H1 (cell line): ENCODE data around the gene NUBPL. TPM values are rescaled to one million over a fixed set of nuclear protein-coding genes. Genes with fewer than 3 reads are reported as not detected.

Source experiments
- CTCF ChIA-PET: fragments of 300-600 bp; sonication (Branson Sonifier 250); formaldehyde crosslinking; loops from one replicate; lab custom pipeline; 2021; ENCODE audit not compliant: partially characterized antibody; lab: Charles Lee
- POLR2A ChIA-PET: fragments of 300-600 bp; sonication (Branson Sonifier 250); formaldehyde crosslinking; loops from one replicate; lab custom pipeline; 2021; ENCODE audit warnings: inconsistent platforms; ENCODE audit not compliant: partially characterized antibody; lab: Charles Lee
- DNase-seq, 2 experiments: peaks; one replicate each; pipeline versions ENCODE4 v3.0.0 to v3.0.0-alpha.2; 2010 to 2022; ENCODE audit warnings: low spot score in 2 of 2, low read depth in 1 of 2, mixed read lengths in 1 of 2
- FAIRE-seq: peaks from 2 replicates; lab custom pipeline; 2011; peaks lifted over from hg19 to GRCh38; lab: Jason Lieb, UNC
- H2AFZ ChIP-seq: 2 replicates; pipeline ENCODE4 v1.8.1; 2012; ENCODE audit warnings: low read length, inconsistent platforms
- H2AK5ac ChIP-seq: 2 replicates; pipeline ENCODE4 v1.6.1; 2013; ENCODE audit warnings: low read depth, low read length
- H2BK120ac ChIP-seq: replicated peaks from 2 replicates; pipeline ENCODE3; 2013; ENCODE audit warnings: low read depth, low read length, inconsistent platforms
- H2BK12ac ChIP-seq: 2 replicates; pipeline ENCODE4 v1.6.1; 2013; ENCODE audit warnings: low read depth, low read length
- H2BK15ac ChIP-seq: 2 replicates; pipeline ENCODE4 v1.6.1; 2013; ENCODE audit warnings: low read length
- H2BK20ac ChIP-seq: 2 replicates; pipeline ENCODE4 v1.6.1; 2013; ENCODE audit warnings: low read length
- H2BK5ac ChIP-seq: 2 replicates; pipeline ENCODE4 v1.6.1; 2013; ENCODE audit warnings: low read depth, low read length
- H3K14ac ChIP-seq: 2 replicates; pipeline ENCODE4 v1.6.1; 2013; ENCODE audit warnings: inconsistent platforms; ENCODE audit not compliant: insufficient read length
- H3K18ac ChIP-seq: 2 replicates; pipeline ENCODE4 v1.6.1; 2013; ENCODE audit warnings: low read length; ENCODE audit errors: extremely low read depth
- H3K23ac ChIP-seq: 2 replicates; pipeline ENCODE4 v1.6.1; 2013; ENCODE audit warnings: inconsistent platforms; ENCODE audit not compliant: insufficient read length
- H3K23me2 ChIP-seq: 2 replicates; pipeline ENCODE4 v1.6.1; 2013; ENCODE audit warnings: low read depth, low read length
- H3K27ac ChIP-seq: 2 replicates; pipeline ENCODE4 v1.6.1; 2011; ENCODE audit warnings: low read depth, low read length, inconsistent platforms
- H3K27me3 ChIP-seq, 4 experiments: replicated peaks in 1 of 4; 1 replicate in 1 of 4; 2 replicates in 3 of 4; pipeline versions ENCODE4 v1.6.1 to v1.8.1; 2011 to 2013; ENCODE audit warnings: low read length in 3 of 4, mild to moderate bottlenecking in 3 of 4, inconsistent platforms in 2 of 4, mixed read lengths in 2 of 4, moderate library complexity in 1 of 4; ENCODE audit not compliant: control insufficient read depth in 3 of 4, insufficient read depth in 3 of 4; ENCODE audit errors: extremely low read depth in 1 of 4
- H3K36me3 ChIP-seq, 4 experiments: 2 replicates each; pipeline versions ENCODE4 v1.6.1 to v1.8.1; 2011 to 2013; ENCODE audit warnings: mild to moderate bottlenecking in 4 of 4, low read length in 3 of 4, moderate library complexity in 2 of 4, control low read depth in 1 of 4, inconsistent platforms in 1 of 4; ENCODE audit not compliant: insufficient read depth in 4 of 4, control insufficient read depth in 2 of 4
- H3K4ac ChIP-seq: replicated peaks from 2 replicates; pipeline ENCODE3; 2013; ENCODE audit warnings: low read length, low read depth, mixed read lengths, inconsistent platforms; ENCODE audit not compliant: insufficient read length
- H3K4me1 ChIP-seq, 4 experiments: replicated peaks in 1 of 4; 1 replicate in 1 of 4; 2 replicates in 3 of 4; pipeline versions ENCODE4 v1.6.1 to v1.8.1; 2011 to 2013; ENCODE audit warnings: low read length in 3 of 4, inconsistent platforms in 2 of 4, mixed read lengths in 1 of 4; ENCODE audit not compliant: insufficient read depth in 4 of 4, control insufficient read depth in 3 of 4
- H3K4me2 ChIP-seq, 2 experiments: 2 replicates each; pipeline versions ENCODE4 v1.6.1 to v1.8.1; 2011 to 2013; ENCODE audit warnings: low read depth in 2 of 2, low read length in 2 of 2, control low read depth in 1 of 2, inconsistent platforms in 1 of 2, mild to moderate bottlenecking in 1 of 2; ENCODE audit not compliant: insufficient read depth in 1 of 2
- H3K4me3 ChIP-seq, 4 experiments: fragments of 200-600, 300-600 bp in 1 of 4; sonication (generic), shearing (Covaris generic), sonication (Bioruptor Twin) in 1 of 4; 2 replicates each; pipeline versions ENCODE4 v1.5.1 to v1.8.1; 2011 to 2016; ENCODE audit warnings: low read length in 4 of 4, low read depth in 3 of 4, control low read depth in 2 of 4, inconsistent platforms in 2 of 4, mild to moderate bottlenecking in 2 of 4, mixed read lengths in 1 of 4, moderate library complexity in 1 of 4; ENCODE audit not compliant: insufficient read depth in 2 of 4; ENCODE audit errors: extremely low read depth in 1 of 4
- H3K56ac ChIP-seq: replicated peaks from 2 replicates; pipeline ENCODE3; 2013; ENCODE audit warnings: low read depth, mild to moderate bottlenecking, mixed read lengths, low read length, inconsistent platforms; ENCODE audit not compliant: insufficient read length
- H3K79me1 ChIP-seq: 2 replicates; pipeline ENCODE4 v1.6.1; 2013; ENCODE audit warnings: low read depth, low read length, control low read depth
- H3K79me2 ChIP-seq, 2 experiments: 2 replicates each; pipeline versions ENCODE4 v1.6.1 to v1.8.1; 2012 to 2013; ENCODE audit warnings: low read length in 2 of 2, mild to moderate bottlenecking in 2 of 2, inconsistent platforms in 1 of 2; ENCODE audit not compliant: insufficient read depth in 2 of 2, control insufficient read depth in 1 of 2
- H3K9ac ChIP-seq, 4 experiments: replicated peaks in 1 of 4; 1 replicate in 1 of 4; 2 replicates in 3 of 4; pipeline versions ENCODE4 v1.6.1 to v1.8.1; 2011 to 2013; ENCODE audit warnings: low read depth in 3 of 4, low read length in 3 of 4, control low read depth in 2 of 4, mild to moderate bottlenecking in 2 of 4, moderate library complexity in 2 of 4, inconsistent platforms in 1 of 4; ENCODE audit errors: extremely low read depth in 1 of 4
- H3K9me3 ChIP-seq, 2 experiments: 2 replicates each; pipeline versions ENCODE4 v1.6.1 to v1.8.1; 2012 to 2013; ENCODE audit warnings: mild to moderate bottlenecking in 2 of 2, moderate library complexity in 2 of 2, control low read depth in 1 of 2, inconsistent platforms in 1 of 2, low read depth in 1 of 2, low read length in 1 of 2, mixed read lengths in 1 of 2; ENCODE audit not compliant: insufficient read depth in 2 of 2
- H4K20me1 ChIP-seq, 2 experiments: replicated peaks in 1 of 2; 2 replicates each; pipeline versions ENCODE3 to v1.8.1; 2011 to 2013; ENCODE audit warnings: inconsistent platforms in 2 of 2, low read length in 2 of 2, mild to moderate bottlenecking in 1 of 2; ENCODE audit not compliant: insufficient read depth in 2 of 2, control insufficient read depth in 1 of 2
- H4K5ac ChIP-seq: 2 replicates; pipeline ENCODE4 v1.6.1; 2013; ENCODE audit warnings: low read length, low read depth, mixed read lengths, inconsistent platforms; ENCODE audit not compliant: insufficient read length
- H4K8ac ChIP-seq: 2 replicates; pipeline ENCODE4 v1.8.0; 2013; ENCODE audit warnings: mild to moderate bottlenecking, moderate library complexity, low read length, inconsistent platforms; ENCODE audit not compliant: insufficient read depth; ENCODE audit errors: extremely low read depth
- H4K91ac ChIP-seq: replicated peaks from 2 replicates; pipeline ENCODE3; 2013; ENCODE audit warnings: low read length, mixed read lengths, inconsistent platforms; ENCODE audit not compliant: insufficient read length
- ATF3 ChIP-seq: IDR thresholded peaks from 2 replicates; pipeline ENCODE4 v1.6.1; 2011; ENCODE audit warnings: low read depth, mild to moderate bottlenecking, low read length; ENCODE audit not compliant: insufficient read depth
- CTBP2 ChIP-seq: IDR thresholded peaks from 2 replicates; pipeline ENCODE4 v1.7.0; 2011; ENCODE audit warnings: borderline replicate concordance, mild to moderate bottlenecking, moderate library complexity, mixed read lengths, low read length; ENCODE audit not compliant: insufficient read depth, insufficient read length
- CTCF ChIP-seq, 3 experiments: IDR thresholded peaks; 1 replicate in 2 of 3; 2 replicates in 1 of 3; pipeline versions ENCODE4 v1.5.1 to v1.6.1; 2011; ENCODE audit warnings: low read length in 3 of 3, mild to moderate bottlenecking in 3 of 3, inconsistent platforms in 2 of 3, low read depth in 1 of 3, moderate library complexity in 1 of 3; ENCODE audit not compliant: insufficient read depth in 1 of 3; ENCODE audit errors: control extremely low read depth in 1 of 3
- EGR1 ChIP-seq: IDR thresholded peaks from 2 replicates; pipeline ENCODE4 v1.6.1; 2011; ENCODE audit warnings: low read depth, low read length, borderline replicate concordance
- HDAC6 ChIP-seq: IDR thresholded peaks from one replicate; pipeline ENCODE4 v1.7.1; 2012; ENCODE audit warnings: low read depth, mild to moderate bottlenecking, inconsistent platforms, low read length, moderate library complexity
- RXRA ChIP-seq: IDR thresholded peaks from 2 replicates; pipeline ENCODE4 v1.6.1; 2011; ENCODE audit warnings: low read depth, mild to moderate bottlenecking, low read length, moderate library complexity; ENCODE audit not compliant: insufficient read depth
- TAF1 ChIP-seq: IDR thresholded peaks from 2 replicates; pipeline ENCODE4 v1.6.1; 2011; ENCODE audit warnings: mild to moderate bottlenecking, low read depth, low read length
- YY1 ChIP-seq: IDR thresholded peaks from 2 replicates; pipeline ENCODE4 v1.6.1; 2011; ENCODE audit warnings: low read depth, mild to moderate bottlenecking, low read length
- WGBS, 2 experiments: shearing (Covaris generic) in 1 of 2; methylation state at CpG; one replicate each; pipeline versions ENCODE4 v1.1.6 to v1.1.7; 2013 to 2015; ENCODE audit warnings: low lambda C conversion rate in 2 of 2, mixed read lengths in 2 of 2, inconsistent platforms in 1 of 2, low coverage in 1 of 2, missing lambda C conversion rate in 1 of 2; ENCODE audit not compliant: insufficient replicate concordance in 2 of 2, insufficient coverage in 1 of 2, insufficient read length in 1 of 2; ENCODE audit errors: extremely low coverage in 1 of 2, missing lambda C conversion rate in 1 of 2; 5-methylcytosine and 5-hydroxymethylcytosine counted together
- polyA plus RNA-seq, 7 experiments: library from polyadenylated mRNA; depleted of rRNA in 3 of 7; stranded (reverse) in 5 of 7; unstranded in 2 of 7; fragments of >200 nt in 5 of 7; fragments of 200-250 nt in 2 of 7; gene quantifications; 1 replicate in 5 of 7; 2 replicates in 1 of 7; 4 replicates in 1 of 7; pipeline versions ENCODE4 v1.2.1 to v1.2.3, GENCODE V29; 2011 to 2013; ENCODE audit warnings: missing spikeins in 2 of 7, mixed read lengths in 2 of 7
- total RNA-seq: library from RNA; stranded (reverse); fragmentation: NEBNext Ultra II Directional; extraction: Animal tissue kit (Norgen Biotek cat#: 25700); gene quantifications from 2 replicates; pipeline ENCODE4 v1.2.1, GENCODE V29; 2021

NUBPL gene
- total and polyA plus RNA-seq, 2 of the 8 experiments (the other 6 are each of a cell fraction or from before 2014, with no cell fraction given), result 1.6 to 6.8 TPM

DNA sequence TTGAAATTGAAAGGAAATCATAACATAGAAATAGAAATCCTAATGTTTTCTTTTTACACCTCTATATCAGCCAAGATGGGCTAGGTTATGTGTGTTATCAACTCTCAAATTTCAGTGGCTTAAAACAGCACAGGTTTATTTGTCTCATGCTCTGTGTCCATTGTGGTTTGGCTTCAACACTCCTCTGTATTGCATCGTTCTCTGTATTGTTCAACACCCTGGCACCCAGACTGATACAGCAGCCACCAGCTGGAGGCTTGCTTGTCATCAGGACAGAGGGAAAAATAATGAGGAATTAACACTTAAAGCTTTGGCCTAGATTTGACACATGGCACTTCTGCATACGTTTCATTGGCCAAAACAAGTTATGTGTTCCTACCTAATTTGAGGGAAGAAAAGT is 281.7 kb downstream of the NUBPL start:
- FAIRE-seq, result no peak
- Histone ChIP-seq H2BK20ac (no peak overlapping the region), H3K4me2 (no peak overlapping the region), H3K4me3 (no peak overlapping the region), H3K4ac (no peak overlapping the region), H3K79me1 (no peaks in the 10 kb centered on the region), H3K79me2 (no peaks in the 10 kb centered on the region), H2BK120ac (no peak overlapping the region), H2BK15ac (no peak overlapping the region), H3K56ac (no peak overlapping the region), H3K9ac (no peak overlapping the region), H3K23ac (no peak overlapping the region), H3K9me3 (no peaks in the 10 kb centered on the region), H4K20me1 (no peaks in the 10 kb centered on the region), H2BK12ac (no peak overlapping the region), H3K14ac (no peak overlapping the region), H2BK5ac (no peak overlapping the region), H4K5ac (no peak overlapping the region), H2AK5ac (no peak overlapping the region), H3K27me3 (no peaks in the 10 kb centered on the region), H3K18ac (no peak overlapping the region), H3K4me1 (no peaks in the 10 kb centered on the region), H3K36me3 (no peaks in the 10 kb centered on the region), H2AFZ (no peak overlapping the region), H3K23me2 (no peaks in the 10 kb centered on the region), H4K8ac (no peak overlapping the region), H3K27ac (no peak overlapping the region), H4K91ac (no peak overlapping the region)
- POLR2A ChIA-PET, result no interaction called here
- WGBS, 2 experiments, result 83% methylated on average over 2 of the region's 2 CpGs; no CpG with 5 or more reads in 1 of the 2 experiments
- DNase-seq, result no peak
- CTCF ChIA-PET, result interaction anchor here (1.1 to 1.6 kb wide), 3 partner anchors 10 to 301 kb away, joined by 3 to 4 read pairs (median 3); no protein-coding TSS in a partner anchor
- TF ChIP-seq CTCF (IDR thresholded peaks at IDR 0.05; ENCODE audit: control extremely low read depth in 1 of 3, insufficient read depth in 1 of 3, low read depth in 1 of 3, low read length in 3 of 3), result no peak
- TF ChIP-seq HDAC6, result no peak
- TF ChIP-seq TAF1, result no peak
- TF ChIP-seq ATF3, result no peak
- no peak for TF ChIP-seq YY1
- no peak for TF ChIP-seq RXRA
- TF ChIP-seq EGR1, result no peak
- TF ChIP-seq CTBP2, result no peak
